K562 (cell line): ENCODE data around the gene CLDN34. TPM values are rescaled to one million over a fixed set of nuclear protein-coding genes. Genes with fewer than 3 reads are reported as not detected.

ENCODE experiments used
- ATAC-seq: fragments of 200-7000 bp; cut with Tn5 transposase; 3 replicates; pipeline ENCODE4 v1.9.1; 2020; ENCODE audit warnings: moderate library complexity
- BruUV-seq: library from RNA; stranded (reverse); fragments of 400-500 nt; replicated peaks from 2 replicates; lab custom pipeline; 2021; lab: Mats Ljungman, UMichigan
- CTCF ChIA-PET: fragments of 300-600 bp; formaldehyde crosslinking; extraction: SDS; loops from one replicate; lab custom pipeline; 2021; ENCODE audit warnings: low intra/inter-chr PET ratio; lab: Yijun Ruan, JAX
- POLR2A ChIA-PET: fragments of 300-600, 350-650 bp; sonication (Branson Sonifier 250); formaldehyde crosslinking; extraction: SDS; loops from one replicate; lab custom pipeline; 2021; ENCODE audit warnings: antibody characterized with exemption, inconsistent platforms; lab: Yijun Ruan, JAX
- DNase-seq, 4 experiments: peaks; one replicate each; pipeline versions ENCODE4 v3.0.0 to v3.0.0-alpha.2; 2011 to 2018; ENCODE audit warnings: low spot score in 3 of 4, mixed read lengths in 3 of 4; ENCODE audit errors: extremely low read depth in 1 of 4
- FAIRE-seq: peaks from 2 replicates; lab custom pipeline; 2011; peaks lifted over from hg19 to GRCh38; lab: Jason Lieb, UNC
- H2AFZ ChIP-seq: 2 replicates; pipeline ENCODE4 v1.6.0; 2011; ENCODE audit warnings: low read depth, low read length, control low read depth, inconsistent platforms
- H3K27ac ChIP-seq: fragments of 200-600 bp; 3 replicates; pipeline ENCODE4 v1.8.0; 2011; ENCODE audit warnings: low read depth, mild to moderate bottlenecking, control low read depth, inconsistent platforms, low read length, moderate library complexity, mixed read lengths; ENCODE audit errors: extremely low read depth
- H3K27me3 ChIP-seq, 2 experiments: fragments of 300-600 bp in 1 of 2; 2 replicates in 1 of 2; 3 replicates in 1 of 2; pipeline versions ENCODE4 v1.6.0 to v1.8.0; 2011; ENCODE audit warnings: inconsistent platforms in 2 of 2, low read length in 2 of 2, mild to moderate bottlenecking in 1 of 2, mixed read lengths in 1 of 2, moderate library complexity in 1 of 2; ENCODE audit not compliant: control insufficient read depth in 2 of 2, insufficient read depth in 2 of 2
- H3K36me3 ChIP-seq: fragments of 300-600 bp; 3 replicates; pipeline ENCODE4 v1.8.0; 2011; ENCODE audit warnings: mild to moderate bottlenecking, low read length, inconsistent platforms; ENCODE audit not compliant: control insufficient read depth, insufficient read depth
- H3K4me1 ChIP-seq, 2 experiments: fragments of 200-600 bp in 1 of 2; replicated peaks in 1 of 2; 2 replicates in 1 of 2; 3 replicates in 1 of 2; pipeline versions ENCODE4 v1.5.1 to v1.8.0; 2011; ENCODE audit warnings: inconsistent platforms in 2 of 2, low read length in 2 of 2, mild to moderate bottlenecking in 1 of 2, mixed read lengths in 1 of 2, moderate library complexity in 1 of 2; ENCODE audit not compliant: control insufficient read depth in 2 of 2, insufficient read depth in 2 of 2
- H3K4me2 ChIP-seq: 2 replicates; pipeline ENCODE4 v1.6.1; 2011; ENCODE audit warnings: low read length, control low read depth, inconsistent platforms, mixed read lengths; ENCODE audit not compliant: insufficient read depth
- H3K4me3 ChIP-seq: fragments of 200-600 bp; sonication (generic), shearing (Covaris generic); 2 replicates; pipeline ENCODE4 v1.5.1; 2016; ENCODE audit warnings: control low read depth, inconsistent platforms
- H3K79me2 ChIP-seq: fragments of 200-600 bp; 3 replicates; pipeline ENCODE4 v1.8.0; 2011; ENCODE audit warnings: low read length, inconsistent platforms; ENCODE audit not compliant: control insufficient read depth, insufficient read depth
- H3K9ac ChIP-seq, 2 experiments: 2 replicates each; pipeline versions ENCODE4 v1.6.0 to v1.6.1; 2011; ENCODE audit warnings: low read depth in 2 of 2, low read length in 2 of 2, control low read depth in 1 of 2, inconsistent platforms in 1 of 2, mild to moderate bottlenecking in 1 of 2, mixed read lengths in 1 of 2; ENCODE audit not compliant: insufficient read depth in 1 of 2
- H3K9me1 ChIP-seq: one replicate; pipeline ENCODE4 v1.6.0; 2011; ENCODE audit warnings: inconsistent platforms, mild to moderate bottlenecking, low read length, moderate library complexity; ENCODE audit not compliant: control insufficient read depth, insufficient read depth
- H3K9me3 ChIP-seq: replicated peaks from 2 replicates; pipeline ENCODE4 v1.5.1; 2011; ENCODE audit warnings: low read depth, low read length, inconsistent platforms; ENCODE audit not compliant: control insufficient read depth, insufficient read depth
- H4K20me1 ChIP-seq: replicated peaks from 2 replicates; pipeline ENCODE4 v1.6.1; 2011; ENCODE audit warnings: low read length, inconsistent platforms, mixed read lengths; ENCODE audit not compliant: control insufficient read depth, insufficient read depth
- ARNT ChIP-seq, 2 experiments: fragments of 450-650 bp; IDR thresholded peaks; 2 replicates each; pipeline ENCODE4 v1.6.1; 2016; ENCODE audit warnings: mild to moderate bottlenecking in 1 of 2
- CBX8 ChIP-seq: fragments of 200-600 bp; sonication (generic); IDR thresholded peaks from 2 replicates; pipeline ENCODE4 v1.6.1; 2012; ENCODE audit warnings: borderline replicate concordance, mixed run types, low read depth, mild to moderate bottlenecking, moderate library complexity, mixed read lengths, low read length, control low read depth, inconsistent platforms; ENCODE audit not compliant: poor library complexity, severe bottlenecking; ENCODE audit errors: extremely low read depth
- CREB1 ChIP-seq, 2 experiments: sonication (generic) in 1 of 2; formaldehyde crosslinking in 1 of 2; IDR thresholded peaks; 2 replicates each; pipeline versions ENCODE4 v1.6.1 to v1.8.0; 2012 to 2022; ENCODE audit warnings: inconsistent platforms in 1 of 2, mild to moderate bottlenecking in 1 of 2, missing genetic modification reagents in 1 of 2, moderate library complexity in 1 of 2
- CSDE1 ChIP-seq, 2 experiments: fragments of 450-650 bp; IDR thresholded peaks; 2 replicates each; pipeline ENCODE4 v1.6.1; 2016; ENCODE audit warnings: mild to moderate bottlenecking in 1 of 2
- EHMT2 ChIP-seq: fragments of 450-650 bp; IDR thresholded peaks from 2 replicates; pipeline ENCODE4 v1.6.1; 2018; ENCODE audit warnings: antibody characterized with exemption
- FUS ChIP-seq: fragments of 200-400 bp; formaldehyde crosslinking; optimal IDR thresholded peaks from 2 replicates; pipeline ENCODE3; 2017; ENCODE audit warnings: low read depth, low read length
- GABPB2 ChIP-seq: fragments of 250-450 bp; sonication (Bioruptor Pico); conservative IDR thresholded peaks from 2 replicates; pipeline ENCODE4 v1.5.1; 2021; ENCODE audit warnings: mild to moderate bottlenecking
- KDM1A ChIP-seq, 2 experiments: fragments of 450-650 bp; IDR thresholded peaks; 2 replicates each; pipeline ENCODE4 v1.6.1; 2016; ENCODE audit warnings: mild to moderate bottlenecking in 2 of 2
- NCOA6 ChIP-seq: fragments of 450-650 bp; IDR thresholded peaks from 2 replicates; pipeline ENCODE4 v1.6.1; 2017; ENCODE audit warnings: mild to moderate bottlenecking
- PHB2 ChIP-seq: fragments of 450-650 bp; IDR thresholded peaks from 2 replicates; pipeline ENCODE4 v1.6.1; 2017; ENCODE audit warnings: low read depth
- PHF8 ChIP-seq: fragments of 200-600 bp; sonication (generic); IDR thresholded peaks from 2 replicates; pipeline ENCODE4 v1.6.1; 2012; ENCODE audit warnings: mixed run types, mild to moderate bottlenecking, inconsistent platforms, low read length, moderate library complexity, borderline replicate concordance
- PHTF2 ChIP-seq: fragments of 250-450 bp; sonication (Bioruptor Pico); IDR thresholded peaks from 2 replicates; pipeline ENCODE4 v1.5.0; 2021; ENCODE audit warnings: mild to moderate bottlenecking
- THRB ChIP-seq: fragments of 450-650 bp; formaldehyde crosslinking; conservative IDR thresholded peaks from 2 replicates; pipeline ENCODE4 v1.4.0; 2022; ENCODE audit warnings: mild to moderate bottlenecking, missing genetic modification characterization
- ZNF133 ChIP-seq: fragments of 250-450 bp; sonication (Bioruptor Pico); IDR thresholded peaks from 2 replicates; pipeline ENCODE4 v1.4.0; 2020; ENCODE audit warnings: mild to moderate bottlenecking
- ZNF184 ChIP-seq: sonication (generic); formaldehyde crosslinking; IDR thresholded peaks from 2 replicates; pipeline ENCODE4 v1.5.0; 2020; ENCODE audit warnings: missing genetic modification reagents
- WGBS: fragments of 100-300 bp; shearing (Covaris generic); methylation state at CpG from one replicate; pipeline ENCODE4 v1.1.6; 2016; ENCODE audit warnings: low coverage, mixed read lengths; ENCODE audit not compliant: insufficient coverage; ENCODE audit errors: missing lambda C conversion rate; 5-methylcytosine and 5-hydroxymethylcytosine counted together
- in situ Hi-C: fragments of 300-500 bp; cut with MboI; formaldehyde crosslinking; loops from 4 replicates; pipeline ENCODE4 v1.15.0; 2018; ENCODE audit warnings: inconsistent platforms, mixed read lengths
- intact Hi-C: fragments of 100-400 bp; cut with micrococcal nuclease; formaldehyde crosslinking; loops from 2 replicates; pipeline ENCODE4 v1.14.2; 2022
- polyA plus RNA-seq, 8 experiments: library from polyadenylated mRNA; depleted of rRNA in 4 of 8; stranded (reverse) in 5 of 8; unstranded in 3 of 8; fragments of >200 nt; fragmentation: Nextera tagmentation in 2 of 8; fragmentation: Illumina TruSeq in 1 of 8; extraction: Ambion mirVana in 2 of 8; extraction: Trizol in 1 of 8; gene quantifications; 2 replicates each; pipeline versions ENCODE4 v1.2.1 to v1.2.3, GENCODE V29; 2011 to 2014; ENCODE audit warnings: inconsistent platforms in 1 of 8, missing spikeins in 1 of 8
- total RNA-seq, 7 experiments: library from RNA; depleted of rRNA in 6 of 7; stranded (reverse); fragments of >200 nt in 6 of 7; fragmentation: Illumina TruSeq in 2 of 7; extraction: Trizol in 2 of 7; gene quantifications; 2 replicates each; pipeline versions ENCODE4 v1.2.1 to v1.2.3, GENCODE V29; 2011 to 2021; ENCODE audit warnings: low replicate concordance in 1 of 7
- TF ChIP-seq, protein P1 (sequence below): fragments of 450-650 bp; formaldehyde crosslinking; IDR thresholded peaks from 2 replicates; pipeline ENCODE4 v1.4.0; 2020; ENCODE audit warnings: mild to moderate bottlenecking, moderate library complexity
- TF ChIP-seq, protein P2 (sequence below): fragments of 450-650 bp; IDR thresholded peaks from 2 replicates; pipeline ENCODE4 v1.6.1; 2016; ENCODE audit warnings: borderline replicate concordance
- TF ChIP-seq, protein P3 (sequence below): fragments of 250-450 bp; sonication (Bioruptor Pico); IDR thresholded peaks from 2 replicates; pipeline ENCODE4 v1.5.0; 2021

CLDN34 gene
- total and polyA plus RNA-seq, 9 of the 15 experiments (the other 6 are each of a cell fraction or from before 2014, with no cell fraction given), result not detected

DNA sequence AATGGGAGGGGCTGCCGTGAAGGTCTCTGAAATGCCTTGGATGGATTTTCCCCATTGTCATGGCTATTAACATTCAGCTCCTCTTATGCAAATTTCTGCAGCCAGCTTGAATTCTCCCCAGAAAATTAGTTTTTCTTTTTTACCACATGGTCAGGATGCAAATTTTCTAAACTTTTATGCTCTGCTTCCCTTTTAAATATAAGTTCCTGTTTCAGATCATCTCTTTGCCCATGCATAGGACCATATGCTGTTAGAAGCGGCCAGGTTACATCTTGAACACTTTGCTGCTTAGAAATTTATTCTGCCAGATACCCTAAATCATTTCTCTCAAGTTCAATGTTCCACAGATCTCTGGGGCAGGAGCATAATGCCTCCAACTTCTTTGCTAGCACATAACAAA is 13.8 kb upstream of the CLDN34 start:
- Histone ChIP-seq H3K4me3 (no peak overlapping the region), H3K9me3 (no peaks in the 10 kb centered on the region), H3K9ac (no peak overlapping the region), H3K27ac (no peak overlapping the region), H2AFZ (no peak overlapping the region), H3K79me2 (no peaks in the 10 kb centered on the region), H3K27me3 (peaks cover 0 to 12% of the 10 kb centered on the region in 2 experiments; a peak in 2 of 5 replicates), H3K4me2 (no peak overlapping the region), H3K9me1 (no peaks in the 10 kb centered on the region), H4K20me1 (no peaks in the 10 kb centered on the region), H3K4me1 (no peaks in the 10 kb centered on the region), H3K36me3 (no peaks in the 10 kb centered on the region)
- CTCF ChIA-PET, result no interaction called here
- POLR2A ChIA-PET, result no interaction called here
- no TSS peak for BruUV-seq
- DNase-seq (no peak), FAIRE-seq (no peak), ATAC-seq (no peak)
- WGBS, result 0% methylated on average over 2 of the region's 2 CpGs
- intact Hi-C loops, result no loop called here
- in situ Hi-C loops, result no loop called here
- TF ChIP-seq ZNF133, result no peak
- TF ChIP-seq FUS, result no peak
- TF ChIP-seq KDM1A (IDR thresholded peaks at IDR 0.05), result no peak
- TF ChIP-seq PHTF2, result no peak
- TF ChIP-seq ZNF184 (CRISPR knock-in tag), result no peak
- TF ChIP-seq CREB1 (IDR thresholded peaks at IDR 0.05), result no peak
- no peak for TF ChIP-seq CREB1 (CRISPR knock-in tag; IDR thresholded peaks at IDR 0.05)
- TF ChIP-seq GABPB2 (CRISPR knock-in tag), result no peak
- TF ChIP-seq CSDE1 (IDR thresholded peaks at IDR 0.05), result no peak
- TF ChIP-seq ARNT (IDR thresholded peaks at IDR 0.05), result no peak
- TF ChIP-seq THRB, result no peak
- no peak for TF ChIP-seq CBX8
- TF ChIP-seq PHF8, result no peak
- no peak for TF ChIP-seq EHMT2
- no peak for TF ChIP-seq NCOA6
- TF ChIP-seq PHB2, result no peak
- TF ChIP-seq, protein P1, sequence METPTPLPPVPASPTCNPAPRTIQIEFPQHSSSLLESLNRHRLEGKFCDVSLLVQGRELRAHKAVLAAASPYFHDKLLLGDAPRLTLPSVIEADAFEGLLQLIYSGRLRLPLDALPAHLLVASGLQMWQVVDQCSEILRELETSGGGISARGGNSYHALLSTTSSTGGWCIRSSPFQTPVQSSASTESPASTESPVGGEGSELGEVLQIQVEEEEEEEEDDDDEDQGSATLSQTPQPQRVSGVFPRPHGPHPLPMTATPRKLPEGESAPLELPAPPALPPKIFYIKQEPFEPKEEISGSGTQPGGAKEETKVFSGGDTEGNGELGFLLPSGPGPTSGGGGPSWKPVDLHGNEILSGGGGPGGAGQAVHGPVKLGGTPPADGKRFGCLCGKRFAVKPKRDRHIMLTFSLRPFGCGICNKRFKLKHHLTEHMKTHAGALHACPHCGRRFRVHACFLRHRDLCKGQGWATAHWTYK, result no peak
- TF ChIP-seq, protein P2, sequence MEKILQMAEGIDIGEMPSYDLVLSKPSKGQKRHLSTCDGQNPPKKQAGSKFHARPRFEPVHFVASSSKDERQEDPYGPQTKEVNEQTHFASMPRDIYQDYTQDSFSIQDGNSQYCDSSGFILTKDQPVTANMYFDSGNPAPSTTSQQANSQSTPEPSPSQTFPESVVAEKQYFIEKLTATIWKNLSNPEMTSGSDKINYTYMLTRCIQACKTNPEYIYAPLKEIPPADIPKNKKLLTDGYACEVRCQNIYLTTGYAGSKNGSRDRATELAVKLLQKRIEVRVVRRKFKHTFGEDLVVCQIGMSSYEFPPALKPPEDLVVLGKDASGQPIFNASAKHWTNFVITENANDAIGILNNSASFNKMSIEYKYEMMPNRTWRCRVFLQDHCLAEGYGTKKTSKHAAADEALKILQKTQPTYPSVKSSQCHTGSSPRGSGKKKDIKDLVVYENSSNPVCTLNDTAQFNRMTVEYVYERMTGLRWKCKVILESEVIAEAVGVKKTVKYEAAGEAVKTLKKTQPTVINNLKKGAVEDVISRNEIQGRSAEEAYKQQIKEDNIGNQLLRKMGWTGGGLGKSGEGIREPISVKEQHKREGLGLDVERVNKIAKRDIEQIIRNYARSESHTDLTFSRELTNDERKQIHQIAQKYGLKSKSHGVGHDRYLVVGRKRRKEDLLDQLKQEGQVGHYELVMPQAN, result no peak
- TF ChIP-seq, protein P3, sequence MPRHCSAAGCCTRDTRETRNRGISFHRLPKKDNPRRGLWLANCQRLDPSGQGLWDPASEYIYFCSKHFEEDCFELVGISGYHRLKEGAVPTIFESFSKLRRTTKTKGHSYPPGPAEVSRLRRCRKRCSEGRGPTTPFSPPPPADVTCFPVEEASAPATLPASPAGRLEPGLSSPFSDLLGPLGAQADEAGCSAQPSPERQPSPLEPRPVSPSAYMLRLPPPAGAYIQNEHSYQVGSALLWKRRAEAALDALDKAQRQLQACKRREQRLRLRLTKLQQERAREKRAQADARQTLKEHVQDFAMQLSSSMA (CRISPR knock-in tag), result no peak
